Measurements from ENCODE around the gene RTL10. TPM values are rescaled to one million over a fixed set of nuclear protein-coding genes. Genes with fewer than 3 reads are reported as not detected.

The RTL10 gene
- total and polyA plus RNA-seq, 2 of the 13 experiments (the other 11 are each of a cell fraction or from before 2014, with no cell fraction given): 14.1 to 15.8 TPM

DNA sequence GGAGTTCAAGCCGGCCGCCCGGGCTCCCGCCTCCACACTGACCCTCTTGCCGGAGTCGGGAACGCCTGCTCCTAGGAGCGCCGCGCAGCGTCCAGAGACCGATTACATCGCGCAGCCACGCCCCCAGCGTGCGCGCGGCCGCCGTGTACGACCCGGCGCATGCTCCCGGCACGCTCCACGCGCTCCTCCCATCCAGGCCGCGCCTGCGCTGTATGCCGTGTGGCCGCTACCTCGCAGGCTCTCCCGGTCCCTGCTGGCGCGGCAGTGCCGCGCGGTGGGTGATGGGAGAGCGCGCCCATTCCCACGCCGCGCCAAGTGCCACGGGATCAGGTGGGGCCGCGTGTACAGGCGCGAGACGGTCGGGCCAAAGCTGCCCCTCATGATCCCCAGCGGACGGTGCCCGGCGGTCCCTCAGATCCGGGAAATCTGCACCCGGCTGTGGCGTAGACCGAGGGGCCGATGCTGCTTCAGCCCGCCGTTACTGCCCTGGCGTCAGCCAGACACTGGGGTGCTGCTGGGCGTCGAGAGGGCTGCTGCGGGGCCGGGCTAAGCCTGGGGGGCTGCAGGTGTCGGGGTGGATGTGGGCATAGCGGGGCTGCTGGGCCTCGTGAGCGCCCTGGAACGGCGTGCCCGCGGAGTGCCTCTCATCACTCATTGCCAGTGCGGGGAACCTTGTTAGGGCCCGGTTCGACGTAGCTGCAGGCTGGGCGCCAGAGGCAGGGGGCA is at the start of gene RTL10, which contains the start of gene GNB1L (continued):
- TF ChIP-seq, protein P1, sequence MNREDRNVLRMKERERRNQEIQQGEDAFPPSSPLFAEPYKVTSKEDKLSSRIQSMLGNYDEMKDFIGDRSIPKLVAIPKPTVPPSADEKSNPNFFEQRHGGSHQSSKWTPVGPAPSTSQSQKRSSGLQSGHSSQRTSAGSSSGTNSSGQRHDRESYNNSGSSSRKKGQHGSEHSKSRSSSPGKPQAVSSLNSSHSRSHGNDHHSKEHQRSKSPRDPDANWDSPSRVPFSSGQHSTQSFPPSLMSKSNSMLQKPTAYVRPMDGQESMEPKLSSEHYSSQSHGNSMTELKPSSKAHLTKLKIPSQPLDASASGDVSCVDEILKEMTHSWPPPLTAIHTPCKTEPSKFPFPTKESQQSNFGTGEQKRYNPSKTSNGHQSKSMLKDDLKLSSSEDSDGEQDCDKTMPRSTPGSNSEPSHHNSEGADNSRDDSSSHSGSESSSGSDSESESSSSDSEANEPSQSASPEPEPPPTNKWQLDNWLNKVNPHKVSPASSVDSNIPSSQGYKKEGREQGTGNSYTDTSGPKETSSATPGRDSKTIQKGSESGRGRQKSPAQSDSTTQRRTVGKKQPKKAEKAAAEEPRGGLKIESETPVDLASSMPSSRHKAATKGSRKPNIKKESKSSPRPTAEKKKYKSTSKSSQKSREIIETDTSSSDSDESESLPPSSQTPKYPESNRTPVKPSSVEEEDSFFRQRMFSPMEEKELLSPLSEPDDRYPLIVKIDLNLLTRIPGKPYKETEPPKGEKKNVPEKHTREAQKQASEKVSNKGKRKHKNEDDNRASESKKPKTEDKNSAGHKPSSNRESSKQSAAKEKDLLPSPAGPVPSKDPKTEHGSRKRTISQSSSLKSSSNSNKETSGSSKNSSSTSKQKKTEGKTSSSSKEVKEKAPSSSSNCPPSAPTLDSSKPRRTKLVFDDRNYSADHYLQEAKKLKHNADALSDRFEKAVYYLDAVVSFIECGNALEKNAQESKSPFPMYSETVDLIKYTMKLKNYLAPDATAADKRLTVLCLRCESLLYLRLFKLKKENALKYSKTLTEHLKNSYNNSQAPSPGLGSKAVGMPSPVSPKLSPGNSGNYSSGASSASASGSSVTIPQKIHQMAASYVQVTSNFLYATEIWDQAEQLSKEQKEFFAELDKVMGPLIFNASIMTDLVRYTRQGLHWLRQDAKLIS (CRISPR knock-in tag; IDR thresholded peaks at IDR 0.05): no peak
- peak; percentile 99 for TF ChIP-seq ZNF558 (CRISPR knock-in tag; IDR thresholded peaks at IDR 0.05; ENCODE audit: borderline replicate concordance)
- peak; percentile 90 for TF ChIP-seq ZNF230 (CRISPR knock-in tag; IDR thresholded peaks at IDR 0.05)
- TF ChIP-seq ZNF331 (CRISPR knock-in tag; IDR thresholded peaks at IDR 0.05): peak; percentile 84; the same call in 1 of the 2 replicates
- TF ChIP-seq, protein P2, sequence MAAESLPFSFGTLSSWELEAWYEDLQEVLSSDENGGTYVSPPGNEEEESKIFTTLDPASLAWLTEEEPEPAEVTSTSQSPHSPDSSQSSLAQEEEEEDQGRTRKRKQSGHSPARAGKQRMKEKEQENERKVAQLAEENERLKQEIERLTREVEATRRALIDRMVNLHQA (CRISPR knock-in tag; IDR thresholded peaks at IDR 0.05): no peak
- TF ChIP-seq ZNF354B (CRISPR knock-in tag; IDR thresholded peaks at IDR 0.05): no peak
- TF ChIP-seq, protein P3, sequence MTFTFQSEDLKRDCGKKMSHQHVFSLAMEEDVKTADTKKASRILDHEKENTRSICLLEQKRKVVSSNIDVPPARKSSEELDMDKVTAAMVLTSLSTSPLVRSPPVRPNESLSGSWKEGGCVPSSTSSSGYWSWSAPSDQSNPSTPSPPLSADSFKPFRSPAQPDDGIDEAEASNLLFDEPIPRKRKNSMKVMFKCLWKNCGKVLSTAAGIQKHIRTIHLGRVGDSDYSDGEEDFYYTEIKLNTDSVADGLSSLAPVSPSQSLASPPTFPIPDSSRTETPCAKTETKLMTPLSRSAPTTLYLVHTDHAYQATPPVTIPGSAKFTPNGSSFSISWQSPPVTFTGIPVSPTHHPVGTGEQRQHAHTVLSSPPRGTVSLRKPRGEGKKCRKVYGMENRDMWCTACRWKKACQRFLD (CRISPR knock-in tag; IDR thresholded peaks at IDR 0.05; ENCODE audit: borderline replicate concordance): peak; percentile 36; the same call in 1 of the 2 replicates
- 0 out of 2 replicates have a peak, but pooled peaks have one; percentile 51 for TF ChIP-seq MIER2 (CRISPR knock-in tag; IDR thresholded peaks at IDR 0.05)
- TF ChIP-seq, protein P4, sequence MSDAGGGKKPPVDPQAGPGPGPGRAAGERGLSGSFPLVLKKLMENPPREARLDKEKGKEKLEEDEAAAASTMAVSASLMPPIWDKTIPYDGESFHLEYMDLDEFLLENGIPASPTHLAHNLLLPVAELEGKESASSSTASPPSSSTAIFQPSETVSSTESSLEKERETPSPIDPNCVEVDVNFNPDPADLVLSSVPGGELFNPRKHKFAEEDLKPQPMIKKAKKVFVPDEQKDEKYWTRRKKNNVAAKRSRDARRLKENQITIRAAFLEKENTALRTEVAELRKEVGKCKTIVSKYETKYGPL (CRISPR knock-in tag; IDR thresholded peaks at IDR 0.05): peak; percentile 33; the same call in 1 of the 2 replicates
- TF ChIP-seq ERF (CRISPR knock-in tag; IDR thresholded peaks at IDR 0.05): peak; percentile 76
- peak; percentile 82; the same call in 1 of the 2 replicates for TF ChIP-seq SP4 (CRISPR knock-in tag; IDR thresholded peaks at IDR 0.05)
- TF ChIP-seq, protein P5, sequence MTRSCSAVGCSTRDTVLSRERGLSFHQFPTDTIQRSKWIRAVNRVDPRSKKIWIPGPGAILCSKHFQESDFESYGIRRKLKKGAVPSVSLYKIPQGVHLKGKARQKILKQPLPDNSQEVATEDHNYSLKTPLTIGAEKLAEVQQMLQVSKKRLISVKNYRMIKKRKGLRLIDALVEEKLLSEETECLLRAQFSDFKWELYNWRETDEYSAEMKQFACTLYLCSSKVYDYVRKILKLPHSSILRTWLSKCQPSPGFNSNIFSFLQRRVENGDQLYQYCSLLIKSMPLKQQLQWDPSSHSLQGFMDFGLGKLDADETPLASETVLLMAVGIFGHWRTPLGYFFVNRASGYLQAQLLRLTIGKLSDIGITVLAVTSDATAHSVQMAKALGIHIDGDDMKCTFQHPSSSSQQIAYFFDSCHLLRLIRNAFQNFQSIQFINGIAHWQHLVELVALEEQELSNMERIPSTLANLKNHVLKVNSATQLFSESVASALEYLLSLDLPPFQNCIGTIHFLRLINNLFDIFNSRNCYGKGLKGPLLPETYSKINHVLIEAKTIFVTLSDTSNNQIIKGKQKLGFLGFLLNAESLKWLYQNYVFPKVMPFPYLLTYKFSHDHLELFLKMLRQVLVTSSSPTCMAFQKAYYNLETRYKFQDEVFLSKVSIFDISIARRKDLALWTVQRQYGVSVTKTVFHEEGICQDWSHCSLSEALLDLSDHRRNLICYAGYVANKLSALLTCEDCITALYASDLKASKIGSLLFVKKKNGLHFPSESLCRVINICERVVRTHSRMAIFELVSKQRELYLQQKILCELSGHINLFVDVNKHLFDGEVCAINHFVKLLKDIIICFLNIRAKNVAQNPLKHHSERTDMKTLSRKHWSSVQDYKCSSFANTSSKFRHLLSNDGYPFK (CRISPR knock-in tag; IDR thresholded peaks at IDR 0.05; ENCODE audit: borderline replicate concordance): peak; percentile 84
- peak; percentile 86; the same call in 1 of the 2 replicates for TF ChIP-seq ZNF605 (CRISPR knock-in tag; IDR thresholded peaks at IDR 0.05)
- TF ChIP-seq, protein P6, sequence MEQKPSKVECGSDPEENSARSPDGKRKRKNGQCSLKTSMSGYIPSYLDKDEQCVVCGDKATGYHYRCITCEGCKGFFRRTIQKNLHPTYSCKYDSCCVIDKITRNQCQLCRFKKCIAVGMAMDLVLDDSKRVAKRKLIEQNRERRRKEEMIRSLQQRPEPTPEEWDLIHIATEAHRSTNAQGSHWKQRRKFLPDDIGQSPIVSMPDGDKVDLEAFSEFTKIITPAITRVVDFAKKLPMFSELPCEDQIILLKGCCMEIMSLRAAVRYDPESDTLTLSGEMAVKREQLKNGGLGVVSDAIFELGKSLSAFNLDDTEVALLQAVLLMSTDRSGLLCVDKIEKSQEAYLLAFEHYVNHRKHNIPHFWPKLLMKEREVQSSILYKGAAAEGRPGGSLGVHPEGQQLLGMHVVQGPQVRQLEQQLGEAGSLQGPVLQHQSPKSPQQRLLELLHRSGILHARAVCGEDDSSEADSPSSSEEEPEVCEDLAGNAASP (CRISPR knock-in tag; IDR thresholded peaks at IDR 0.05; ENCODE audit: borderline replicate concordance): no peak
- peak; percentile 82 for TF ChIP-seq YEATS2 (CRISPR knock-in tag; IDR thresholded peaks at IDR 0.05; ENCODE audit: borderline replicate concordance)
- TF ChIP-seq ZNF878 (CRISPR knock-in tag; IDR thresholded peaks at IDR 0.05): no peak
- 0 out of 2 replicates have a peak, but pooled peaks have one; percentile 20 for TF ChIP-seq ZC3H4 (CRISPR knock-in tag; IDR thresholded peaks at IDR 0.05; ENCODE audit: borderline replicate concordance)
- TF ChIP-seq SP2 (CRISPR knock-in tag; IDR thresholded peaks at IDR 0.05): 0 out of 2 replicates have a peak, but pooled peaks have one; percentile 48

All from HepG2 (cell line).